NCI-H1092 (cell line): ENCODE data around the gene LONRF2.

Experiments
- DNase-seq: peaks from one replicate; lab custom pipeline; 2025; lab: John Stamatoyannopoulos, UW

LONRF2 gene

DNA sequence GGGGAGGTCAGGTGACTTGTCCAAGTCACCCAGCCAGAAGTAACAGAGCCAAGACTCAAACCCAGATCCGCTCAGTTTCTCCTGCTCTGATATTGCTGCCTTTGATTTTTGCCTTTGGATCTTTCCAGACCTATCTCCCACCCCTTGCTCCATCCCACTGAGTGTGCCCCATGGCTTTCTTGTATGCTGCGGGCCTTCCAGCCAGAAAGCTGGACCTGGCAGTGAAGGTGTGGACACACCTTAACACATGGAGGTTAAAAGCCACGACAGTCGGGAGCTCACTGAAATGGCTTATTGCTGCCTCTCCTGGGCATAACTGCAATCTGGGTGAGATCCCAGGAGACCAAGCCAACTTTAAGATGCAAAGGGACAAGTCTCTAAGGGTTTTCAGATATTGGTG is 86.7 kb downstream of the LONRF2 start:
- no peak for DNase-seq

DNA sequence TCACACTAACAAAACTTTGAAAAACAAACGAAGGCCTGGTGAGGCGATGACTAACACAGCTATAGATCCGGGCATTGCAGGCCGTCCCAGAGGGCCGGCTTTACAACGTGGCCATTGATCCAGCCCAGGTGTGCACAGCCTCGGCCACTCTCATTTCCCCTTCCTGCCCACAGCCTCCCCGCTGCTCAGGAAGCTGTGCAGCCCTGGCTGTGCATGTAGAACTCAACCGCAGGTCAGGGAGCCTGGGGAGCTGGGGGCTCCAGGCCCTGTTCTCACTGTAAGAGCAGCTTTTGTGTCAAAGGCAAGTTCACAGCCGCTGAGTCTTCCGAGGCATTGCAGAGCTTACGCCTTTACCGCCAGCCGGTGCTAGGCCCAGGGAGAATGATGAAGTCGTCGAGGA is 87.2 kb downstream of the LONRF2 start:
- DNase-seq = no peak

DNA sequence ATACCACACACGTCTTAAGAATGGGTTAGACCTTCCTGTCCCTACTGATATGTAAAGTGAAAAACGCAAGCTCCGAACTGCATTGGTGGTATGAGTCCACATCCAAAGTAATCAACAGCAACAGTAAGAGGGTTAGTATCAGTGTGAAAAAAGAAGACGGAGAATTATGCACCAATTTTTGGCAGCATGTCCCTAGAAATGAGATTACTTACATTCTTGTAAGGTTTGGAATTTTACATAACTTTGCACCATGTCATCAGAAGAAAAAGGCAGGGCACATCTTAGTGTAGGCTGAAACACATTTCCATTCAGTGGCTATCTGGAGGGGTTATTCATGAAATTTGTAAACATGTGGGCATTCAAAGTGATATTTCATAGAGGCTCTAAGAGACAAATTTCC is 88.2 kb downstream of the LONRF2 start:
- no peak for DNase-seq

DNA sequence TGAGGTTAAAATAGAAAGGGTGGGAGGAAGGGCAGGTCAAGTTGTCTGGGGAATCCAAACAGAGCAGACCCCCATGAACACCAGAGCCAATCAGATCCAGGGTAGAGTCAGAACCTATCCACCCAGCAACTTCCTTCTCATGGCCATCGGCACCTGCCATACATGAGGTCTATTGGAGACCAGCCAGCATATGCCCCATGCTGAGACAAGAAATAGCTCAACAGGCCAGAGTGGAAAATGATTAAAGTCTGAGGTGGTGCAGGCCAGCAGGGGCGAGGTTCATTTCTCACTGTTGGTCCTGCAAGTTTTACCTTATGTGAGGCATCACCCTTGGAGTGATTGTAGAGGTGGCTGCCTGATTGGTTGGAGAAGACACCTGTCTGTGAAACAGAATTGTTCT is 89.2 kb downstream of the LONRF2 start:
- DNase-seq = no peak

DNA sequence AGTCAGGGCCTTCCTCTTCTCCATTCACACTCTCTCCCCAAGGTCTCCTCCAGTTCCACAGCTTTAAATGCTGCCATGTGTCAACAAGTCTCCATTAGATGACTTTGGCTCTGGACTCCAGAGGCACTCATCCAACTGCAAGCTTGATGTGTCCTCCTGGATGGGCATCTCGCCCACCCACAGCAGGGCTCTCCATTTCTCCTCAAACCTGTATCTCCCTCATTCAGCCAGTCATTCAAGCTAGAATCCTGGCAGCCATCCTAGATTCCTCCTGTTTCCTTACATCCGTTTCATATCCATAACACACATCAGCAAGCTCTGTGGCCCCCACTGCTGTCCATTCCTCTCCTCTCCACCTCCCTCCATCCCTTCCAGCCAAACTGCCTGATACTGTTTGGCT is 91.5 kb downstream of the LONRF2 start:
- DNase-seq = peak; percentile 90

DNA sequence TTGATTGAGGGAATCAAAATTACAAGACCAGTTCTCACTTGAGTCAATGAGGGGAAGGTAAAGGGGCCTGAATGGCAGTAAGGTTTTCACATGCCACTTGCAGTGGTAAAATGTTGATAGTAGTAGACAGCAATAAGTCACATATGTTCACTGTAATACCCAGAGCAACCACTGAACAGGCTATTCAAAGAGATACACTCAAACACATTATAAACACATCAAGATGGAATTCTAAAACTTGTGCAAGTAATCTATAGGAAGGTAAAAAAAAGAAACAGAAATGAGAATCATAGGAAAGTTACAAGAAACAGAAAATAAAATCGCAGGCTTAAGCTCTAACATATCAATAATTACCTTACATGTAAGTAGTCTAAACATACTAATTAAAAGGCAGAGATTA is 93.3 kb downstream of the LONRF2 start:
- no peak for DNase-seq

DNA sequence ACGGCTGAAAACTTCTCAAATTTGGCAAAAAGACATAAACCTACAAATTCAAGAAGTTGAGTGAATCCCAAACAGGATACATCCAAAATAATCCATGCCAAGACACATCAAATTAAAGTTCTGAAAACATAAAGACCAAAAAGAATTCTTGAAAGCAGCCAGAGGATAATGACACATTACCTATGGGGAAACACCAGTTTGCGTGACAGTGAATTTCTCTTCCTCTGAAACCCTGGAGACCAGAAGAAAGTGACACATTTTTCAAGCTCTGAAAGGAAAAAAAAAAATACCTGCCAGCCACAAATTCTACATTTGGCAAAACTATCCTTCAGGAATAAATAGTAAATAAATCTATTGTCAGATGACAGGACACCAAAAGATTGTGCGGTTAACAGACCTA is 93.9 kb downstream of the LONRF2 start:
- DNase-seq = no peak

DNA sequence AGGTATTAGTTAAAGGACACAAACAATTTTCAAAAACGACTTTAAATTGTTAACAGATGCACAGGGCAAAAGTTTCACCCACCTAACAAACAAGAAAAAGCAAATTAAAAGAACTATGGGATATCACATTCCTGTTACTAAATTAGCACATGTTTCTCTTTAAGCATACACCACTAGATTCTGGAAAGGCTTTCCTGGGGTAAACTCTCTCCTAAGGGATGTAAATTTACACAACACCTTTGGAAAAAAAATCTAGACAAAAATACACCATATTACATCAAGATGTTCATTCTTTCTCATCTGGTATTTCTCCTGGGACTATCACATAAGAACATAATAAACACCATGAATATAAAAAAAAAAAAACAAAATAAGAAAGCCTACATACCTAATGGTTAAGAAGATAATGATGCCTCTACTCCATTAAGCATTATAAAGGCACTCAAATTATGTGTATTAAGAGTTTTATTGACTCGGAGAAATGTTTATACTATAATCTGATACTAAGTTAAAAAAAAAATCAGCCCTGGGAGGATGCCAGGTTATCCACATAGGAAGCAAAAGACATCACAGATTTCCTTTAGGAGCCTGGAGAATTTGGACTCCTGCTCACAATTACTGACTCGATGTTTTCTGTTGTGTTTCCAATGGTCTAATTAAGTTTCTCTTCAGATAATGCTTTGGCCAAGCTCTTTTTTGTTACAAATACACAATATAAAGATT is 97.2 kb downstream of the LONRF2 start:
- DNase-seq = no peak

DNA sequence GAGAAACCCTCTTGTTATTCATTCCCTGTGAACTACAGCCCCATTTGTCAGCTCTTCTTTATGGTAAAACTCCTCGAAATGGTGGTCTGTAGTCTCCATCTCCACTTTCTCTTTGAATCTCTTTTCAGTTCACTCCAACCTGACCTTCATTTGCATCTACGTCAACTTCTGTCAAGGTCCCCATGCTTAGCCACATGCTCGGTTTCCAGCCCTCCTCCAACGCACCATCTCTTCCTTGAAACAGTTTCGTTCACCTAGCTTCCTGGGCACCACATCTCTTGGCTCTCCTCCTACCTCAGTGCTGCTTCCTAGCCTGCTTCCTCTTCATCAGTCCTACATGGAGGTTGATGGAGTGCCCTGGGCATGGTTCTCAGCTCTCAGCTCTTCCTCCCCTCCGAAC is 98.8 kb downstream of the LONRF2 start:
- DNase-seq = no peak
